HG03575 (cell line): Measurements from ENCODE around the gene PACS1.

Experiments
- ATAC-seq: cut with Tn5 transposase; IDR thresholded peaks from one replicate; pipeline ENCODE4 v1.9.1; 2021; ENCODE audit not compliant: unreplicated experiment, insufficient number of reproducible peaks, low FRiP score; ENCODE audit errors: extremely low read depth

Gene PACS1

DNA sequence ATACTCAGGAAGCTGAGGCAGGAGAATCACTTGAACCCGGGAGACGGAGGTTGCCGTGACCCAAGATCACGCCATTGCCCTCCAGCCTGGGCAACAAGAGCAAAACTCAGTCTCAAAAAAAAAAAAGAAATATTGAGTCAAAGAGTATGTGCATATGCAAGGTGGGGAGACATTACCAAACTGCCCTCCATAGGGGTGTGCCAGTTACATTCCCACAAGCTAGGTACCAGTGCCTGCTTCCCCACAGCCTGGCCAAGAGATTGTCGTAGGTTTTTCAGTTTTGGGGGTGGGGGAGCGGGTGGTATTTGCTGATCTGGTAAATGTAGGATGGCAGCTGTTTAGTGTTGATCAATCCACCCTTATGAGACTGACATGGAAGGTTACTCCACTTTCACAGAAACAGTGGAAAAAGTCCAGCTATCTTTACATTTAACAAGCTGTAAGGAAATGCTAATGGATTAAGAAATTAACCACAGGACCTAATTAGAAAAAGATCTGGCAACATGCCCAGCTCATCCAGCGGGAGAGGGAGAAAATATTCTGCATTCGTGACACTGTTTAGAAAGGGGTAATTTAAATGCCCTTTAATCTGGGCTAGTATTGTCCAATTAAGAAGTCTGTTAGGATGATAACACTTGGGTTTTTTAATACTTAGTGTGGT is 89.4 kb downstream of the PACS1 start:
- no peak for ATAC-seq

DNA sequence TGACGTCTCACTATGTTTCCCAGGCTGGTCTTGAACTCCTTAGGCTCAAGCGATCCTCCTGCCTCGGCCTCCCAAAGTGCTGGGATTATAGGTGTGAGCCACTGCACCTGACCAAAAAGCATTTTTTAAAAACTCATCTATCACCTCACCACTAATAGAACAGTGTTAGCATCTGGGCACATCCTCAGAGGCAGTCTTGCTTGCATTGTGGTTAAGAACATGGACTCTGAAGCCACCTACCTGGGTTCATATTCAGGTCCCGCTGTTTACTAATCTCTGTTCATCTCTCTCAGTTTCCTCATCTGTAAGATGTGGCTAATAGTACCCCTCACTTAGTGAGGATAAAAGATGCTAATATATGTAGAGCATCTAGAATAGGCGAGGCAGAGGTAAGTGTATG is 90.6 kb downstream of the PACS1 start:
- no peak for ATAC-seq

DNA sequence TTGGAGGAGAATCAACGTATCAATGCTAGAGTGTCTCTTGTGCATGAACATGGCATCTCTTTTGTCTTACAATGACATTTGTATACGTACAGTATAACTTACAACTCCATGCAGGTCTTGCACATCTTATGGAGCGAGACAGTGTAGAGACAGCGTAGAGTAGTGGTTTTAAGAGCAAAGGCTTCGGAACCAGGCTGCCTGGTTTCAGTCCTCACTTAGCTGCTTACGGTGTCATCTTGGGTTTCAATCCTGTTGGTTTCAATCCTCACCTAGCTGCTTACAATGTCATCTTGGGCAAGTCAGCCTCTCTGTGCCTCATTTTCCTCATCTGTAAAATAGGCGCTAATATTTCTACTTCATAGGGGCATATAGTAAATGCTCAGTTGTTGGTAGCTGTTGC is 98.2 kb downstream of the PACS1 start:
- no peak for ATAC-seq

DNA sequence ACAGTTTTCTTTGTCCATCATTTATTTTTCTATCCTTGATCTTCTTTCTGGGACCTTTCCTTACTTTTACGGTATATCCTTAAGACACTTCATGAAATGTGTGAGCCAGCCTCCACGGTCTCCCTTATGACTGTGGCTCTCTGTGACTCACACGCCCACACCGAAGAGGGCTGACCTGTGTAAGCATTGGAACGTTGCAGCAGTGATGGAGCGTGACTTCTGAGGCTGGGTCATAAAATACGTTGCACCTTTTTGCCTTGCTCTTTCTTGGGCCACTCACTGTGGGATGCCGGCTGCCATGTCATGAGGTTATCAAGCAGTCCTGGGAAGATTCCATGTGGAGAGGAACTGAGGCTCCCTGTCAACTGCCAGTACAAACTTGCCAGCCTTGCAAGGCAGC is 102.1 kb downstream of the PACS1 start:
- no peak for ATAC-seq

DNA sequence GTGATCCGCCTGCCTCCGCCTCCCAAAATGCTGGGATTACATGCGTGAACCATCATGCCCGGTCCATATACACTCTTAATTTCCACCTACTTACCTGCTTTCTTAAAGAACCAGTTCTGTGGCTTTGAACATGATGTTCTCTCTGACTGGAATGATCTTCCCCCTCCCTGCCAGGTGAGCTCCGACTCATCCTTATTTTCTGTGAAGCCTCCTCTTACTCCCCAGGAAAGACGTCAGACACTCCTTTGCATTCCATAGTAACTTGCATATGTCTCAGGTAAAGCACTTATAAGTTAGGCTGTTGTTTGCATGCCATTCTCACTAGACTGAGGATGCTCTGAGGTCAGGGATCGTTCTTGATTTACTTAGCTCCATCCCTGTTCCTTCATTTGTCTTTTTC is 106.6 kb downstream of the PACS1 start:
- ATAC-seq, result no peak

DNA sequence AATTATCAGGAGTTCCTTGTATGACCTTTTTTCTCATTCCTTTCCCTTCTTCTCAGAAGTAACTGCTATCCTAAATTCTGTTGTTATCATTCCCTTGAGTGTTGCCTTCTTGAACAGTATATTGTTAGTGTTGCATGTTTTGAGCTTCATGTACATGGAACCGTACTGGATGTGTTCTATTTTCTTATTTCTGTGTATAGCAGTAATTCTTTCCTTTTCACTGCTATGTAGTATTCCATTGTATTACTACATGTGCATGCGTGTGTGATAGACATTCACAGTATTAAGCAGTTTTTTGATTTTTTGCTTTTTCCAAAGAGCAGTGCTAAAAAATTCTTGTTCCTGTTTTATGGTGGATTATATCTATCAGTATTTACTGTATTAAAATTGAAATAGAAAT is 108.1 kb downstream of the PACS1 start:
- no peak for ATAC-seq

DNA sequence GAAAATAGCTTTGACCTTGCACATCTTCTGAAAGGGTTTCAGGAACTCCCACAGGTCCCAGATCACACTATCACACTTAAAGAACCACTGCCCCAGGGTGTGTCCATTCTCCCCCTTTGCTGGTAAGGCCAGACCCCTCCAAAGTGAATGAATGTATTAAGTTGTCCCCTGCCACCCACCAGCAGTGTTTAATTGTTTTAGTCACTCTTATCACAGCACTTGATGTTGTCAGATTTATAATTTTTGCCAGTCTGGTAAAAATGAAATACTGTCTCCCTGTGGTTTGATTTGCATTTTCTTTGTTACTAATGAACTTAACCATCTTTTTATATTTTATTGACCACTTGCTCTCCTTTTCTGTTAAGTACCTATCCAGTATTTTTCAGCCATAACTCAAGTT is 108.8 kb downstream of the PACS1 start:
- ATAC-seq, result no peak

DNA sequence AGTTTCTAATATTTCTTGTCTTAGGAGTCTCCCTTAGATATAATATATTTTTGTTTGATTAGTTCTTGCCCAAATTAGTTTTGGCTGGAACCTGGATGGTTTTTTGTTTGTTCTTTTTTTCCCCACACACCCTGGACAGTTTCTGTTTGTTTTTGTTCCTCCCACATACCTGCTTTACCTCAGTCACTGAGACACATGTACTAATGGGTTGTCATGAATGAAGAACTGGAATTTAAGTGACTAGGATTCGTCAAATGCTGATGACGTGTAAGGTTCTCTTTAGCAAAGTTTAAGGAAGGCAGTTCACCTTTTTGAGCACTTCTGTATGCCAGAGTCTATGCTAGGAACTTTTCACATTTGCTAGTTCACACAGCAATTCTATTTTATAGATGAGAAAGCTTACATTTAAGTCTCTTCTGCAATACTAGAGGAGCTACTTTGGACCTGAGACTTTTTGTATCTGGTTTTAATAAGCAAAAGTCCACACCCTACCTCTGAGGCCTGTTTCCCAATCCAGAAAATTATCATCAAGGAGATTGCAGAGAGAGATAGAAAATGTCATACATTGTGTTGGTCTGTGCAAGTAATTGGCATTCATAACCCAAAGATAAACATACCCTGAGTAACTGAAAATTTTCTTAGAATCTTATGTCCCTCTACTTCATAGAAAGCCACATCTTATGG is 111.7 kb downstream of the PACS1 start:
- ATAC-seq, result no peak

DNA sequence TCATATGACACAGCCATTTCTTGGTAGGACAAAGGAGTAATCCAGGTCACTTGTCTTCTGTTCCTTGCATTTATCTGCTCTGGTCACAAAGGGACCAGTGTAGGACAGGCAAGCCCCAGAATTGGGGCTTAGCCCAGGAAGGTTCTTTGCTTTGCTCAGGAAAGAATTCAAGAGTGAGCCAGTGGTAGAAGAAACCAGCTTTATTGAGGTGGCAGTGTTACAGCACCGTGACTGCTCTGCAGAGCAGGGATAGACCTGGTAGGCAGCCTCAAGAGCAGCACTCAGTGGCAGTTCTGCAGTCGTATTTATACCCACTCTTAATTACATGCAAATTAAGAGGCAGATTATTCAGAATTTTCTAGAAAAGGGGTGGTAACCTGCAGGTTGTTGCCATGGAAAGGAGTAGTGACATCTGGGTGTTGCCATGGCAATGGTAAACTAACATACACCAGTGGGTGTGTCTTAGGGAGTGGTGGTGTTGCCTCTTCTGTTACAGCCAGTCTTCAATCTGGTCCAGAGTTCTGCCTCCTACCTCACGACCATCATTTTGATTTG is 113.5 kb downstream of the PACS1 start:
- no peak for ATAC-seq

DNA sequence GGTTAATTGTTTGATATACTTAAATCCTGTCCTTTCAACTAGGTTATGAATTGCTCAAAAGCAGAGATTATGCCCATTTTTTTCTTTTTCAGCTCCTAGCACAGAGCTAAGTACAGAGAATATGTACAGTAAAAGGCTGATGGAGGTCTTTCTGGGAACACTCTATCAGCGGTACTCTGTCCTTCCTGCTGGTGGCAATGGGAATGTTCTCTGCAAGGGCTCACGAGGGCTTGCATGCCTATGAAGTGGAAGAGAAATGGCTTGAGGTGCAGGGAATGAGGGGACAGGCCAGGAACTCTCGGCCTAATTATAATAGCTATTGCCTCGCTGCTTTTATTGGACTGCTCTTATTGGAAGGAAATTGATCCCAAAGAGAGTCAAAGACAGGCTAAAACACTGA is 114.7 kb downstream of the PACS1 start:
- no peak for ATAC-seq

DNA sequence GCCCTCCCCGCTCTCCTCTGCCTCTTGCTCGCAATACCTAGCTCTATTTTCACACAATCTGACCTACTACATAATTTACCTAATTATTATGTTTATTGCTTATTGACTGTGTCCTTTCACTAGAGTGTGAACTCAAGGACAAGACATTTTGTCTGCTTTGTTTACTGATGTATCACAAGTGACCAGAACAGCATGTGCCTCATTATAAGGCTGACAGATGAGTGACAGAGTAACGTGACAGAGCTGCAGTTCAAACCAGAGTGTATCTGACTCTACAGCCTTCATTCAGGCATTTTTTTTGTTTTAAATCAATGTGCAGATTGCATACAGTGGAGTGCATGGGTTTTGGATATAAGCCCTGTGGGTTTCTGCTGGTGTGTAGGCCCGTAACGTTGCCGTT is 116.4 kb downstream of the PACS1 start:
- no peak for ATAC-seq

DNA sequence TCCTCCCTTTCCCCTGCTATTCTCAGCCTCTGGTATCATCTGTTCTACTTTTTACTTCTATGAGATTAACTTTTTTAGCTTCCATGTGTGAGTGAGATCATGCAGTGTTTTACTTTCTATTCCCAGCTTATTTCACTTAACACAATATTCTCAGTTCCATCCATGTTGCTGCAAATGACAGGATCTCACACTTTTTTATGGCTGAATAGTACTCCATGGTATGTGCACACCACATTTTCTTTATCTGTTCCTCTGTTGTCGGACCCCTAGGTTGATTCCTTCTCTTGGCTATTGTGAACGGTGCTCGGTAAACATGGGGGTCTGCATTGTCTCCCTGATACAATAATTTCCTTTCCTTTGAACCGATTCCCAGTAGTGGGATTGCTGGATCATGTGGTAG is 117.4 kb downstream of the PACS1 start:
- ATAC-seq, result no peak

DNA sequence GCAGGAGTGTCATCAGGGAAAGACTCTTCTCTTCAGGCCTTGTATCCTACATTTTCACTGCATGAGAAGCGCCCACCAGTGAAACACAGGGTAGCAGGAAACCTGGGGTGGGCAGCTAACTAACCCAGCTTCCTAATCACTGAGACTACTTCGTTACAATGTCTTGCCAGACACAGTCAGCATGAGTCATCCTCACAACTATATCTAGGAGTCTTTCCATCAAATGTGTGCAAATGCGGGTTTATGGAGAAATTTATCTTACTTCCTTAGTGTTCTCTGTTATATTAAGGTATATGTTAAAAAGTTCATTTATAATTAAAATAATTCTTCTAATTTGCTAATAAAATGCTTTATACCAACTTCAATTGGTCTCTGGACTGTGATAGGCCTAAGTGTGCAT is 118.5 kb downstream of the PACS1 start:
- no peak for ATAC-seq

DNA sequence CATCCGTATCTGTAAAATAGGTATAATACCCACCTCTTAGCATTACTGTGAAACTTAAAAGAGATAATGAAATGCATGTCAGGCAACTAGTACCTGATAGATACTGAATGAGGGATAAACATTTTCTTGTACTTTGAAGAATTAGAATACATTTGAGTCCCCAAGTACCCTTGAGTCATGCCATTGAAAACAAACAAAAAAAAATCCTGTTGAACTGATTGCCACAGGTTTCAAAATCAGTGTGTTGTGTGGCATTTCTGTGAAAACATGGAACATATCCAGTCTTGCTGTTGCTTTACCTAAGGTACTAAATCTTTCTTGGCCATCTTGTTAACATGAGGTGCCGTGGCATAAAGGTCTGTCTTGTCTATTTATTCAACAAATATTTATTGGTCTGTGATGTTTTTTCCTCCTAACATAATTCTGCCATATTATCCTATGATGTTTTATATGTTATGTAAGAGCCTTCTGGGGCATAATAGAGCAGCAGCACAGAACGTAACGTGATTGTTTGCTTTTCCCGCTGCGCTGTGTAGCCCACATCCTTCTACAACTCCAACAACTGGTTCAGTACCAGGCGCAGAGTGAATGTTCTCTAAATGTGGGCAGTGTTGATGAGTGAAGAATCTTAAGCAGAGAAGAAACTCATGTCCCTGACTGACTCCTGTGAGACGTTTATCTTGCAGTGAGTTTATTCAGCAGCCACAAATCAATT is 119.1 kb downstream of the PACS1 start:
- no peak for ATAC-seq

DNA sequence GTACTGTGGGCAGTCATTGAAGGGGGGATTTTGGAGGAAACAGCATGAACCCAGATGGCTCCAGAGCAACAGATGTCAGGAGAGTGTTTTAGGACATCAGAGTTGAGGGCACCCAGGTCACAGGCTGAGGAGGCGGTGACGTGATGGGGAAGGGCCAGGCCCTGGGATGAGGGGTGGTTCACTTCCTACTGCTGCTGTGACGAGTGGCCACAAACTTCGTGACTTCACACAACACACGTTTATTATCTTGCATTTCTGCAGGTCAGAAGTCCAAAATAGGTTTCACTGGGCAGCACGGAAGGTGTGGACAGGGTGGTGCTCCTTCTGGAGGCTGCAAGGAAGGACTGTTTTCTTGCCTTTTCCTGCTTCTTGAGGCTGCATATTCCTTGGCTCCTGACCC is 120.7 kb downstream of the PACS1 start:
- ATAC-seq, result no peak

DNA sequence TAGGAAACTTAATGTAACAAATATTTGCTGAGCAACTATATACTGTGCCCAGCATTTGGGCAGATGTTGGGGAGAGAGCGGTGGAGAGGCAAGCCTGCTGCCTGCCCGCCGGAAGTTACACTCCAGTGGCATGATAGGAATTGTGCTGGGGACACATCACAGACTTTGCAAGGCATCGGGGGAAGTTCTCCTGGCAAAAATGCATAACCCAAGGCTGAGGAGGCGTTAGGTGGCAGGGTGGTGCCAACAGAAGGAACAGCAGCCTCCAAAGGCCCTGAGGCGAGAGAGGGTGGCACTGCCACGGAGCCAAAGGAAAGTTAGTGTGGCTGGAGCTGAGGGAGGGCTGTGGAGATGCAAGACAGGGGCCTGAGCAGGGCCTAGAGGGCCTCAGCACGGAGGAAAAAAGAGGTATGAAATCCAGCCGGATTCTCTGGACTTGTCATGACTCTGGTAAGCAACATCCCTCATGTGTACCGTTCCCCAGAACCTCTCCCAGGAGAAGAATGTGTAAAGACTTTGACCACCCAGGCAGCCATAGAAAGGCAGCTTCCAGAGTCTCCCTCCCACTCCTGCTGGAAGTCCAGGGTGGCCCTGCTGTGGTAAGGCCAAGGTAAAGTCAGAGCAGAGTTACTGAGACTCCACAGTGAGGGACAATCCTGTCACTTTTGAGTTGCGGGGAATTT is 122.2 kb downstream of the PACS1 start:
- ATAC-seq, result no peak

DNA sequence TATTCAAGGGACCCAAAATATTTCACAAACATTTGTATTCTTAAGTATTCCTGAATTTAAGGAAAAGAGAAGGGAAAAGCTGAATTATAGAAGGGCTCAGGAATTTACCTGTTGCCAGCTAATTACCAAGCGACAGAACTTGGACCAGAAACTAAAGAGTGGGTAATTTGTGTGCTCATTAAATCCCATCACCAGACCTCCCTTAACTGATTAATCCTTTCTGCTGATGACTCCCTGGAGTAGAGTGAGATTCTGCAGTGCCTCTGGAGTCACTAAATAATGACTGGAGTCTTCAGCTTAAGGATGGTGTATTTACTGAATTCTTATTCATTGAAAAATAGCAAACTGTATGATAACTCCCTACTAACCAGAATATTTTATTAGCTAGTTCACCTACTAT is 124.3 kb downstream of the PACS1 start:
- no peak for ATAC-seq

DNA sequence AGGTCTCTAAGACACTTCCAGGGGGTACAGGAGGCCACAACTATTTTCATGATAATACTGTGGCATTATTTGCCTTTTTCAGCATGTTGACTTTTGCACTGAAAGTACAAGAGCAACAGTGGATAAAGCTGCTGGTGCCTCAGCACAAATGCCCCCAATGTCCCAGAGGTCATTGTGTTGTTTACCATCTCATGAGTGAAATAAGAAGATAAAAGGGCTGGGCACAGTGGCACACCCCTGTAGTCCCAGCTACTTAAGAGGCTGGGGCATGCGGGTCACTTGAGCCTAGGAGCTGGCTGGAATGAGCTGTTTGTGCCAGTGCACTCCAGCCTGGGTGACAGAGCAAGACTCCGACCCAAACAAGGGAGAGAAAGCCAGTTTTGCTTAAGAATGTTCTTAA is 125.8 kb downstream of the PACS1 start:
- ATAC-seq, result no peak

DNA sequence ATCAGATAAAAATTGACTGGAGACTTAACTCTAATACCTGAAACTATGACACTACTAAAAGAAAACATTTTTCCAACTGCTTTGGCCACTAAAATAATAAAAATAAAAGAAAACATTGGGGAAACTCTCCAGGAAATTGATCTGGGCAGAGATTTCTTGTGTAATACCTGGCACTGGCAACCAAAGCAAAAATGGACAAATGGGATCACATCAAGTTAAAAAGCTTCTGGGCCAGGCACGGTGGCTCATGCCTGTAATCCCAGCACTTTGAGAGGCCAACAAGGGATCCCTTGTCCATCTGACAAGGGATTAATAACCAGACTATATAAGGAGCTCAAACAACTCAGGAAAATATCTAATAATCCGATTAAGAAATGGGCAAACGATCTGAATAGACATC is 133.8 kb downstream of the PACS1 start:
- ATAC-seq, result no peak

DNA sequence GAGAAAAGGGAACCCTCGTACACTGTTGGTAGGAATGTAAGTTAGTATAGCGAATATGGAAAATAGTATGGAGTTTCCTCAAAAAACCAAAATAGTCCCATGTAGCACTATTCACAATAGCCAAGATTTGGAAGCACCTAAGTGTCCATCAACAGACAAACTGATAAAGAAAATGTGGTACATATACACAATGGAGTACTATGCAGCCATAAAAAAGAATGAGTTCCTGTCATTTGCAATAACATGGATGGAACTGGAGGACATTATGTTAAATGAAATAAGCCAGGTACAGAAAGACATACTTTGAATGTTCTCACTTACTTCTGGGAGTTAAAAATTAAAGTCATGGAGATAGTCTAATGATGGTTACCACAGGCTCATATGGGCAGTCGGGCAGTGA is 134.3 kb downstream of the PACS1 start:
- ATAC-seq, result no peak
